Cardiac septum (tissue), 1 donor: ENCODE data around the gene PPIL1. TPM values are rescaled to one million over a fixed set of nuclear protein-coding genes. Genes with fewer than 3 reads are reported as not detected.

Experiments used
- DNase-seq: peaks from one replicate; pipeline ENCODE4 v3.0.0-alpha.2; 2020; ENCODE audit warnings: low spot score
- intact Hi-C: fragments of 100-400 bp; cut with DNase I; formaldehyde crosslinking; loops from one replicate; pipeline ENCODE4 v1.14.0; 2022
- total RNA-seq: library from RNA; stranded (reverse); fragmentation: NEBNext Ultra II Directional; extraction: Animal tissue kit (Norgen Biotek cat#: 25700); gene quantifications from one replicate; pipeline ENCODE4 v1.2.1, GENCODE V29; 2021
- donor health status: DM: no; HTN: no; CAD: no.

The PPIL1 gene
- total RNA-seq, 1 donor from 2014 or later = 24.9 TPM

- intact Hi-C loops = no loop called here
- DNase-seq = no peak
Measured at GRCh38 chr6:36805096-36805797, 69.4 kb downstream of the PPIL1 start.

Other genes with a start within 250 kb of the PPIL1 start
- gene CDKN1A, start 196.1 kb downstream of the PPIL1 start, total RNA-seq = 113 TPM
- gene RAB44, start 177.0 kb downstream of the PPIL1 start, total RNA-seq = 0.11 TPM
- gene CPNE5, start 35.4 kb downstream of the PPIL1 start, total RNA-seq = 6.7 TPM
- 49.2 TPM for gene C6orf89, start 11.1 kb upstream of the PPIL1 start, total RNA-seq
- 11.9 TPM for gene PI16, start 79.9 kb upstream of the PPIL1 start, total RNA-seq
- gene MTCH1, start 111.4 kb upstream of the PPIL1 start, total RNA-seq = 139 TPM
- 2.3 TPM for gene FGD2, start 130.9 kb upstream of the PPIL1 start, total RNA-seq